GM13977 (cell line): ENCODE results near the gene TOR1A.
A peak's percentile ranks its signal among the peaks of the same experiment; 100 is the strongest.

Source experiments
- DNase-seq: peaks from one replicate; pipeline ENCODE4 v3.0.0; 2012; ENCODE audit warnings: low spot score
- CTCF ChIP-seq: IDR thresholded peaks from 2 replicates; pipeline ENCODE4 v1.5.1; 2012; ENCODE audit warnings: mild to moderate bottlenecking, control low read depth; ENCODE audit not compliant: insufficient read depth; ENCODE audit errors: extremely low read depth, missing control alignments
- in situ Hi-C: fragments of 300-500 bp; cut with MboI; formaldehyde crosslinking; loops from one replicate; pipeline ENCODE4 v1.12.0; 2022; ENCODE audit warnings: low sequenced_read_pairs, low pct_unique_long_range_greater_than_20kb, mixed read lengths, inconsistent platforms; ENCODE audit not compliant: unreplicated experiment

TOR1A gene

GRCh38 chr9:129835128-129835859, 11.4 kb upstream of the TOR1A start, which contains the start of the genes C9orf78 and USP20:
Gene C9orf78 (minus strand): TSS chr9:129835275. CDS start chr9:129835221, 54 bp downstream.
Gene USP20 (plus strand): TSS chr9:129835458. CDS start chr9:129852556, 17,098 bp downstream.
- DNase-seq, result peak; percentile 100
- TF ChIP-seq CTCF, result peak; percentile 27
- in situ Hi-C loops, result no loop called here

- no peak for TF ChIP-seq CTCF
- DNase-seq, result no peak
- in situ Hi-C loops, result no loop called here
Observed at GRCh38 chr9:129834489-129835127, 10.7 kb upstream of the TOR1A start.

- in situ Hi-C loops, result no loop called here
- DNase-seq, result no peak
- no peak for TF ChIP-seq CTCF
Observed at GRCh38 chr9:129832982-129833381, 9.0 kb upstream of the TOR1A start.

GRCh38 chr9:129828969-129829368, 5.0 kb upstream of the TOR1A start:
- DNase-seq, result no peak
- no peak for TF ChIP-seq CTCF
- in situ Hi-C loops, result no loop called here

- DNase-seq, result no peak
- no peak for TF ChIP-seq CTCF
- in situ Hi-C loops, result no loop called here
Observed at GRCh38 chr9:129828051-129828450, 4.1 kb upstream of the TOR1A start.

- TF ChIP-seq CTCF, result no peak
- in situ Hi-C loops, result no loop called here
- DNase-seq, result no peak
Observed at GRCh38 chr9:129826759-129827158, 2.8 kb upstream of the TOR1A start.
